ENCODE results near the gene GGTLC2.
"Not testable (repeated sequence)": the region's sequence is repeated elsewhere in the genome, so short reads cannot be mapped to it uniquely, and the experiment has no call there.

Gene GGTLC2

DNA sequence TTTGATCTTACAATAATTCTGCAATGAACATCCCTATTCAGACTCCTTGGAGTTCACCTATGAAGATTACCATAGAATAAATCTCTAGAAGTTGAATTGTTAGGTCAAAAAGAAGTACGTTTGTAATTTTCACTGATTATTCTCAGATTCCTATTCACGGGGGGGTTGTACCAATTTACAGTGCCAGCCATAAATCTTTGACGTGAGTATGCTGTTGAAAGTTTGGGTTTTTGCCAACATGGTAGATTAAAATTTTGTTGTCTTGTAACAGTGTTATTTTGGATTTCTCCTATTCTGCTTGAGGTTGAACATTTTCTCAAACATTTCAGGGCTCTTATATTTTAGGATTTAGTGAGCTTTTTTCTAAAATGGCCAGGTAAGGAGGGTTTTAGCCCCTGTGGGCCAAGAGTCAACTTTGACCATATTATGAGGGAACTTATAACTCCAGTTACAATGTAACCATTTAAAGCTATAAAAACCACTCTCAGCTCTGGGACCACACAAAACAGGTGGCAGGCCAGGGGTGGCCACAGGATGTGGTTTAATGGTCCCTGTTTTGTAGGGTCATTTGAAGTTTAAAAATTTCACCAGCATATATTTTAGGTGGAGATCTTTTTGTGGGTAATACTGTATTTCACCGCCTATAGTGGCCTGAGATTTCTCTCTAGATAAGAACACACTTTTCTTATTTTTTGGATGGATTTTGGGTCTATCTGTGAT, 25.8 kb downstream of the GGTLC2 start:
- no peak for DNase-seq

DNA sequence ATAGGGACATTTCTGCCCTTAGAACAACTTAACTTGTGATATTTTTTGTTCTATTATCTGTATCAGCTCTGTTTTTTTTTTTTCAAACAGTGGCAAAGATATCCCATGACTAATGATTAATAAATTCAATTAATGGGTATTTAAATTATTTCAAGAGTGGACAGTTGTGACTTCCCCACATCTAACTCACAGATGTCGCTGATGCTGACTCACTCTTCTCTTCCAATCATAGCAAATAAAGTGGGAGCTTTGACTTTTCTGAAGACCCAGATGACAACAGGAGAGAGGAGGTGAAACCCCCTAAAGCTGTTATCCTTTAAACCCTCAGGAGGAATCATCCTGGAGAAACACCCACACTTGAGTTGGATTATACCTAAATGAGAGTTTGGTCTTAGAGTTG, 27.1 kb downstream of the GGTLC2 start:
- DNase-seq, result no peak

DNA sequence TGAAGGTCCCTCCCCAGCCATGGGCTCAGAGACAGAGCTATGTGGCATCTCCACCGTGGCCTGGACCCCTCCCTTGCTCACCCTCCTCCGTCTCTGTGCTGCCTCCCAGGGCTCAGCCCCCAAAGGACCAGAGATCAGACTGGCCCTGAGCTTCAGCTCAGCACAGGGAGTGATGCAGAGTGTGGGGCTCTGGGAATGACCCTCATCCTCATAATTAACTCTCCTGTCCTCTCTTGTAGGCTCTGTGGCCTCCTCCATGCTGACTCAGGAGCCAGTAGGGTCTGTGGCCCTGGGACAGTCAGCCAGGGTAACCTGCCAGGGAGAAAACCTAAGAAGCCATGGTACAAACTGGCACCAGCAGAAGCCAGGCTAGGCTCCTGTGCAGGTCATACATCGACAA, 28.7 kb downstream of the GGTLC2 start:
- no peak for DNase-seq

DNA sequence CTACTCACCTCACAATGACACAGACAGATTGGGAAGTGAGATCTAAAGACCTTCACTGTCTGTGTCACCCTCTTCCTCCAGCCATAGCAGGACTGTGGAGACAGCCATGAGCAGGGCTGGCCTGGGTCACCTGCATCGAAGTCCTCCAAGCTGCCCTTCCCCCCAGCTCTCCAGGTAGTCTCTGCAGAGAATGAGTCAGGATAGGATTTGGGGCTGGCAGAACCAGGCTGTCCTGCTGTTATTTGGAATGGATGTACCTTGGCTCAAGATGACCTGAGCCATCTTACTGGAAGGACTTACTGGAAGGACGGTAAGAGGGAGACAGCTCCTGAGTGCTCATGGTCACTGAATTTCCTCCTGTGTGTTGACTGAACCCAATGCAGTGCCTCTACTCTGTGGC, 29.2 kb downstream of the GGTLC2 start:
- no peak for DNase-seq

DNA sequence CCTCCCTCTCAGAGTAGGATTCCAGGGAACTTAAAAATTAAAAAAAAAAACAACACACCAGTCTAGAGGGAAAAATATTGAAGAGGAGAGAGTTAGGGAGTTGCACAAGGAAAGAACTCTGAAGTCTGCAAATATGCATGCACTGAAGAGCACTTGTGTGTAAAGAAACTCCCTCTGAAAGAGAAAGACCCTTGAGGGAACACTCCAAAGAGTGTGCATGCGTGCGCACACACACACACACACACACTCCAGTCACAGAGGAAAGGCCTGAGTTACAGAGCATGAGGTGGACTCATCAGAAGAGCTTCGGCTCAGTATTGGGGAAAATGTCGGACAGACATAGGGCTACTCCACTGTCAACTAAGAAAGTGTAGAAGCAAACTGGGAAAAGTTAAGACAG, 30.1 kb downstream of the GGTLC2 start:
- DNase-seq, result no peak

DNA sequence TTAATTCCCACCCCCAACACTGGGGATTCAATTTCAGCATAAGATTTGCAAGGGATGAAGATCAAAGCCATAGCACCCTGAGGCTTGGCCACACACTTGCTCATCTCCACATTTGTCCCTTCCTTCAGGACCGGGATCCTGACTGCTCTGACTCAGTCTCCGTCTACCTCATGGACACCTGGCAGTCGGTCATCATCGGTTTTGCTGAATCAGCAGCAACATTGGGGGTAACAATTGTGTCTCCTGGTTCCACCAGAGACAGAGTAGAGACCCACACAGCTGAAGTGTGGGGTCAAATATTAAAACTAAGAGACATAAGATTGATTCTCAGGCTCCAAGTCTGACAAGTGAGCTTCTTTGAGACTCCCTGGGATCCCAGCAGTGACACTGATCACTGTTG, 34.6 kb downstream of the GGTLC2 start:
- DNase-seq, result no peak

DNA sequence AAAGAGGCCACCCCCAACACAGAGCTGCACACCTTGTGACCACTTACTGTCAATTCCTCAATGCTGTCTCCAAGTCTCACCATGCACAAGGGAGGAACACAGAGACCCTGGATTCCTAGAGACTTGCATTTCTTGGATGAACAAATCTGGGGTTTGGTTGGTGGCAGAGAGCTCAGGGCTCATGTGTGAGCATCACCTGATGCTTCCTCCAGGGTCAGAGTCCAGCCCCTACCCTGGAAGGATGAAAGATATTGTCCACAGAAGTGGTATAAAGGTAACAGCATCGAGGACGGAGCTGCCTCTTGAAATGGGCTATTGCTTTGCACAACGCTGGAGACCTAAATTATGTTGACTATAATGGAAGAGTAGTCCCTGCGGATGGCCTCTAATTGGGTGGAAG, 36.0 kb downstream of the GGTLC2 start:
- no peak for DNase-seq

DNA sequence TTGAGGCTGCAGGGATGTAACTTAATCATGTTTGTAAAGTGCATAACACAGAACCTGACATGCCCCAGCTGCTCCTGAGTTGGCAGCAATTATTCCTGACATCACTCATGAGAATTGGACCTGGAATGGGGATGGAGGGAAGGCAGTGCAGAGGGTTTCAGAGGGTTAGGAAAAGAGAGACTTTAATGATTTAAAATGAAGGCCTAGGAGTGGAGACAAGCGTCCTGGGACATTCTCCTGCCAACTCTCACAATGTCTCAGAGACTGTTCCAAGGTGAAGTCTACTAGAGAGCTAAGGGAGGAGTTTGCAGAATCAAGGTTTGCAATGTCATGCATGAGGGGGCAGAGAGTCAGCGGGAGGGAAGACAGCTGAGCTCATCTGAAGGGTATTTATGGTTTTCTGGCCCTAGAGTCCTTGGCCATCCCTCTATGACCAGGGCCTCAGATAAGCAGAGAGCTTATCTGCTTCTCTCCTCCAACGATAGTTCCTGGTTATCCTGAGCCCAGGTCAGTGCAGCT, 36.9 kb downstream of the GGTLC2 start:
- DNase-seq, result no peak

DNA sequence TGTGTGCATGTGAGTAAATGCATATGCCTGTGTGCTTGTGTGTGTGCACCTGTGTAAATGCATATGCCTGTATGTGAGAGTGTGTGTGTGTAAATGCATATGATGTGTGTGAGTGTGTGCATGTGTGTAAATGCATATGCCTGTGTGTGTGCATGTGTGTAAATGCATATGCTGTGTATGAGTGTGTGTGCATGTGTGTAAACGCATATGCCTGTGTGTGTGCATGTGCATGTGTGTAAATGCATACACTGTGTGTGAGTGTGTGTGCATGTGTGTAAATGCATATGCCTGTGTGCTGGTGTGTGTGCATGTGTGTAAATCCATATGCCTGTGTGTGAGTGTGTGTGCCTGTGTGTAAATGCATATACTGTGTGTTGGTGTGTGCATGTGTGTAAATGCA, 37.8 kb downstream of the GGTLC2 start:
- no peak for DNase-seq

DNA sequence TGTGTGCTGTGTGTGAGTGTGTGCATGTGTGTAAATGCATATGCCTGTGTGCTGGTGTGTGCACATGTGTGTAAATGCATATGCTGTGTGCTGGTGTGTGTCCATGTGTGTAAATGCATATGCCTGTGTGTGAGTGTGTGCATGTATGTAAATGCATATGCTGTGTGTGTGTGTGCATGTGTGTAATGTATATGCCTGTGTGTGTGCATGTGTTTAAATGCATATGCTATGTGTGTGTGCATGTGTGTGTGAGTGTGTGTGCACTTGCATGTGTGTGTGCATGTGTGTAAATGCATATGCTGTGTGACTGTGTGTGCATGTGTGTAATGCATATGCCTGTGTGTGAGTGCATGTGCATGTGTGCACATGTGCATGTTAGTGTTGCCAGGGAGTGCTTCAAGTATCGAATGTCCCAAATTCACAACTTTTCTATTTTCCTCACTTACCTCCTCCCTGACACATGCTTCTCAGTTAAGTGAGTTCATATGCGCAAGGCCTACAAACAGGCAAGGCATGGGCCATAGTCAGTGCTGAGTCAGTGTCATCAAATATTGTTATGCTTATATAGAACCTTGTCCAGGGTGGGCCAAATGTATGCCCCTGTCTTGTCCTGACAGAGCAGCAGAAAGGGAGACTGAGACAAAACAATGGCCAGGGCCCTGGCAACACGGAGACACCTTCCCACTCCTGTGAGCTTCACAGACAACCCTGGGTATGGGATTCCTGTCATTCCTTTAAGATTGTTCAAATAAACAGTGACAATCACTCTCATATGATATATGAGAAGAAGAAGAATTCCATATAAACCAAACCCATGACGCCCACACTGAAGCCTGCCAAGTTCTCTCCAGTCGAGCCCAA, 38.6 kb downstream of the GGTLC2 start:
- no peak for DNase-seq

DNA sequence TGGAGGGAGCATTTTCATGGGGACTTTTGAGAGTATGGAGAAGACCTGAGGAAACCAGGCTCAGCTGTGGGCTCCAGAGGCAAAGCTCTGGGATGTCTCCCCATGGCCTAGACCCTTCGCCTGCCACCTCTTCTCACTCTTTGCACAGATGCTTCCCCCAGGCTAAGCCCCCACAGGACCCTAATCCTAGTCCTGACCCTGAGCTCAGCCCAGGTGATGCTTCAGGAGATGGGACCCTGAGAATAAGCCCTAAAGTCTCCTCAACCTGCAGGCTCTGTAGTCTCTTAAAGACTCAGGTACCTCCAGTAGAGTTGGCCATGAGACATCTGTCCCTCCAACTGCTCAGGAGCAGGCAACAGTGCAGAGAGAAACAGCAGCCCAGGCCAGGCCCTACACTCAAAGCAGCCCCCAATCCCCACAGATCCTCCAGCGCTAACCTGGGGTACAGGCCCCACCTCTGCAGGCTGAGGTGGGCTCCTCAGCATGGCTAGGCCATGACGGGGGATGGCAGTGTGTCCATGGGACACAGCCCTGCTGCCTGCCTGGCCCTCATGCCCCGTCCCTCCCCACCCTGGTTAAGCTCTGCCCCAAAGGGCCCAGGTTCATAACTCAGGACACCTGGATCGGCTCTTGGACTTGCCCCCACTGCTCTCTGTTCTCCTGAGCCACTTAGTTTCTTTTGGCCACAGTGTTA, 39.4 kb downstream of the GGTLC2 start:
- no peak for DNase-seq

DNA sequence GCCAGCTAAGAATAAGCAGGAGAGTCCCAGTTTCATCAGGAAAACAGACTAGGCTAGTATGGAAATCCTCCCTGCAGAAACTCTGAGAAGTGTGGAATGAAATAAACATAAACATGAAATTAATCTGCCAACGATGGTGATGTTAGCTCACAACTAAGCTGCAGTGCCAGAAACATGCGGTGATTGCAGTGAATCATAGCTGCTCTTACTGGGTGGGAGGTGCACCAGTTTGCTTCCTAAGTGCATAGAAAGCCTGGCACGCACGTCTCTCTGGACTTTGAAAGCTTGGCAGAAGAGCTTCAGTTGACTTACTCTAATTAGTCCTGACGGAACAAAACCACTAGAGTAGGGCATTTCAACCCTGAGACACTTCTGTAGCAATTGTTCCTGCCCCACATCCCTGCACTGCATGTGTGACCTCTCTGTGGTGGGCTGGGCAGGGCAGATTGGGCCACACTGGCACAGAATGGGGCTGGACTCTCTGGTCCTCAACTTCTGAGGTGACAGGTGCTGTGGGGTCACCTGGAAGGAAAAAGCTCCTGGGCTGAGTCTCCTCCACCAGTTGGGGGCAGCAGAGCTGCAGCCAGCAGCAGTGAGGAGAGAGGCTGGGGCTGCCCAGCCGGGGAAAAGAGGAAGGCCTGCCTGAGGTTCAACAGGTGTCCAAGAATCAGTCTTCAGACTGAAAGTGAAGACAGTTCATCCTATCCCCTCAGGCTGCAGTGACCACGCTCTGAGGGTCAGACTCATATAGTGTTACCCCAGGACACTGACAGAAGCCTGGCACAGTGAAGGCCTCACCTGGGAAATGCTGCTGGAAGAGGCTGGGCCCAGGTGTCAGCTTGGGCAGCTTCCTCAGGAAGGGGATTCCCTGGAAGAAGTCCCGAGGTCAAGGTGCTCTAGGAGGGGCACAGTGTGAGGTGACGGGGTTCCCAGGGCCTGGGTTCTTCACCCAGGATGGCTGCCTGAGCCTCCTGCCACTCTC, 40.5 kb downstream of the GGTLC2 start:
- DNase-seq, result no peak

DNA sequence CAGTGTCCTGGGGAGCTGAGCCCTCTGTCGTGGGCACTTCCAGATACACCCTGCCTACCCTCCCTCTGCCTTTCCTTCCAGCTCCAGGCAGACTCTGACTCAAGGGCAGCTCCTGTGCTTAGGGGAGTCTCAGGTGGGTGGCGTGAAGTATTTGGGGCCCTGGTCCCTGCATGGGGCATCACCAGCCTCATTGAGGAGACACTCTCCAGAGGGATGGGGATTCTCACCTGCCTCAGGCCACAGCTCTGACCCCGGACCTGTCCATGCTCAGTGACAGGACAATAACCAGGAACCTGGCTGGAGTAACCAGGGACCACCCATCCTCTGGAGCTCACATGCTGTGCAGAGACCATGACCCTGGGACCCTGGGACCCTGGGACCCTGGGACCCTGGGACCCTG, 41.2 kb downstream of the GGTLC2 start:
- DNase-seq, result no peak

DNA sequence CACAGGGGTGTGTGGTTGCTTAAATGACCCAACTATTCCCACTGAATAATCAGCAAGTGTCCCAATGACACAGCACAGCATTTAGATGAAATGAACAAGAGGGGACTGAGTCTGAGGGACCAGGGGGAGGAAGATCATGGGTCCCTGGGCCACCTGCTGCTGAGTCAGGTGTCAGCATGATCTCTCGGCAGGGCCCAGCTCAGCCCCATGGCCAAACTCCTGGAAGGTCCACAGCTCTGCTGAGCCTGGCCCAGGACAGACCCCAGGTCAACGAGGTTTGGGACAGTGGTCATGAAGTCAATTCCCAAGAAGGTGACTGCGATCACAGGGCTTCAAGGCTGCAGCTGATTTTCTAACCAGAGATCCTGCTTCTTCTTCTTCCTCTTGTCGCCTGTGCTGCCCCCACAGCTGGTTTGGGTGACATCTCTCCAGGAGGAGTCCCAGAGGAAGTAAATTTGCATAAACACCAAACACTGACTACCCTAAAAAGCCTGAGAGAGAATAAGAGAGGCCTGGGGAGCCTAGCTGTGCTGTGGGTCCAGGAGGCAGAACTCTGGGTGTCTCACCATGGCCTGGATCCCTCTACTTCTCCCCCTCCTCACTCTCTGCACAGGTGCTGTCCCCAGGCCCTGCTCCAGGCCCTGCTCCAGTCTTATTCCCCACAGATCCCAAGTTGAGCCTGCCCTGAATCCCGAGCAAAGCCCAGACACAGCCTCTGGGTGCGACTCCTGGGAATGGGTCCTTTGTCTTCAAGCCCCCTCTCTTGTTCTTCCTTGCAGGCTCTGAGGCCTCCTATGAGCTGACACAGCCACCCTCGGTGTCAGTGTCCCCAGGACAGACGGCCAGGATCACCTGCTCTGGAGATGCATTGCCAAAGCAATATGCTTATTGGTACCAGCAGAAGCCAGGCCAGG, 42.0 kb downstream of the GGTLC2 start:
- not testable (repeated sequence) for DNase-seq

DNA sequence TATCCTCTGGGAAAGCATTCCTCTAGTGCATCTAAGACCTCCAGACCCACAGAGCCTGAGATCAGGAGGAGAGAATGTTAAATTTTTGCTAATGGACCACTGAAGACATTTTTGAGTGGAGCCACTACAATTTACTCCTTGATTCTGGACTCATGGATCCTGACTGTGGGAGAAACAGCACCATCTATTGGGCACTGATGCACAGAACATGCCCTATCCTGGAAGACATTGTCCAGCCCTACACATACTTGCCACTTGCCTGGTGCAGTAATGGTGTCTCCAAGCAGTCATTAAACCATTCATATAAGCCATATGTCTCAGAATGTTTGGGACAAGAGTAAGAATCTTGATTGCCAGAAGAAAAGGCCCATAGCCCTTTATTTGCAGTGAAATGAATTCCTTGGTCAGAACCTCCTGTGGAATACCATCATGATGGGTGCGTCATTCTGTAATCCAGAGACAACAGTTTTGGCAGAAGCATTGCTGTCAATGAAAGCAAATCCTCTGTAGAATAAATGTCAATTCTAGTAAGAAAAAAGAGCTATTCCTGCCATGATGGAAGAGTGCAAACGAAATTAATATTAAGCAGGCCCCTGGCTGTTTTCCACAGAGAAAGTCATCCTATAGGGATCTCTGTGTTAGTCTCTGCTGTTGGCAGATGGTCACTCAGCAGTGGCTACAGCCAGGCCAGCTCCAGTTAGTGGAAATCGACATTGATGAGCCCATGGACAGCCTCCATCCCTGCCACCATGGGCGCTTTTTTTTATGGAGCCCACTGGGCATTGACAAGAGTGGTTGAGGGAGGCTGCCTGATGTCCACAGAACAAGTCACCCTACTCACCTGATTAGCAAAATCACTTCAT, 43.5 kb downstream of the GGTLC2 start:
- DNase-seq, result no peak

DNA sequence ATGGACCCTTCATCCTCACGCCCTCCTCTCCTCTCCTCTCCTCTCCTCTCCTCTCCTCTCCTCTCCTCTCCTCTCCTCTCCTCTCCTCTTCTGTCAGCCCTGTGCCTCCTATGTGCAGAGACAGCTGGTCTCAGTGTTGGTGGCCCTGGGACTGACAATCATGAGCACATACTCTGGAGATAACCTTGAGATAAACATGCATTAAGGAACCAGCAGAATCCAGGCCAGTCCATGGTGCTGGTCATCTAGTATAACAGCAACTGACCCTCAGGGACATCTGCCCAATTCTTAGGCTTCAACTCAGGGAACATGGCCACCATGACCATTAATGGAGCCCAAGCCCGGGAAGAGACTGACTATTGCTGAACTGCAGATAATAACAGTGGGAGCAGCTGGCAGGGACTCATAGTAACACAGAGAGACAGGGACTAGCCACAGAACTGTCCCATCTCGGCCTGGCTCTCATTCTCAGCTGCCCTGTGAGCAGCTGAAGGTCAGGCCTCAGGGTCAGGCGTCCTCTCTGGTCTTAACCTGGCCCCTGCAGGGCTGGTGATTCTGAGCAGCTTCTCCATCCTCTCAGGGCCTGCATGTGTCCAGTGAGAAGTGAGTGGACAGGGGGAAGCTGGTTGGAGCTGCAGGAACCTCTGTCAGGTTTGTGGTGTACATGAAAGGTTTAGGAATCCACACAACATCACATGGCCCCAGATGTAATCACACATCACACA, 45.4 kb downstream of the GGTLC2 start:
- DNase-seq, result no peak

DNA sequence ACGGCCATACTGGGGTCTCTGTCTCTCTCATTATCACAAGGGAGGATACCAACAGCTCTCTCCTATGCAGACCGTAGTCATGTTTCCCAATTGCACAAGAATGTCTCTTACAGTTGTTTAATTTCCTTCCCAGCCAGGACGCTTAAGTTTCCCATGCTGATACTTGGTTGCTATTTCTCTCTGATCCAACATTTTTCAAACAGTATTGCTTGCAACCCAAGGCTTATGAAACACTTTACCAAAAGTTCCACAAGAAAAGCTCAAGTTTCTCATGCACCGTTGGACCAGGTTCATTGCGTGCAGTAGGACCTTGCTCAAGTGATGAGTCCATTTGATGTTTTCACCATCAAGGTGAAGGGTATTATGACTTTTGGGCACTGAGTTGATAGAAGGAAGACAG, 46.6 kb downstream of the GGTLC2 start:
- DNase-seq, result no peak

DNA sequence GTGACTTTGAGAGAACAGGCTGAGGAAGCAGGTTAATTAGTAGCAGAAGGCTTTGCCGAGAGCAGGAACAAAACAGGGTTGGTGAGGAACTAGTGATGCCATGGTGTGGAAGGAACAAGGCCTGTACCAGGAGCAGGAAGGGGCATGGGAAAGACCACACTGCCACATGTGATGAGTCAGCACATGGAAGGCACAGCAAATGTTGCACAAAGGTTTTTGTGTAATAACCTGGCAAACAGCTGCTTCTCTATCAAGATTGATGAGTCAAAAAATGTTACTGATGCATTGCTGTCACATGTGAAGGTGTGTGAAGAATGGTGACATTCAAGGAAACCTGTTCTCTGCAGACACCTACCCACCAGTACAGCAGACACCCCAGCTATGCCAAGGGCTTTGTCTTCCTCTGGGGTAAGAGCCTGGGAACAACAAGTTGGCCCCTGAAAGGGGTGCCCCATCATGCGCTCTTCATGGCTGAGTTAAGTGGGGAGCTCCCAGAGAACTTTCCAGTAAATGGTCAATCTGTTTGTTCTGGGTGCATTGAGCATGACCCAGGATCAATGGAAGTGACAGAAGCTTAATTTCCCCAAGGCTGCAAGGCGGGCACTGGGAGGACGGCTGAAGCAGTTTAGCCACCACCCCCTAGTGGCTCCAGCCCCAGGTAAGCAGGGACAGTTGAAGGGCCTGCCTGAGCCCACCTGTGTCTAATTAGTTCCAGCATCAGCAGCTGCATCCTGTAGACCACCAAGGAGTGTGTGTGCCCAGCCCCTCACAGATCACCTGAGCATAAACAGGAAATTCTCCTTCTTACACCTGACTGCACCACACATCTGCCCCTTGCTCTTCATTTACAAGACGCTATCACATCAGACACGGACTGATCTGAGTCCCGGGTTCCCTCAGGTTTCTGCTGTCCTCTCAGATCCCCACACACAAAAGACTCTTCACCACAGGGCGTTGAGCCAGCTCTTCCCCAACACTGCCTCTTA, 47.6 kb downstream of the GGTLC2 start:
- no peak for DNase-seq

Data from SIG-M5 (cell line).